ENCODE data around the gene SMPD4.
"Not testable (repeated sequence)": the region's sequence is repeated elsewhere in the genome, so short reads cannot be mapped to it uniquely, and the experiment has no call there.

DNA sequence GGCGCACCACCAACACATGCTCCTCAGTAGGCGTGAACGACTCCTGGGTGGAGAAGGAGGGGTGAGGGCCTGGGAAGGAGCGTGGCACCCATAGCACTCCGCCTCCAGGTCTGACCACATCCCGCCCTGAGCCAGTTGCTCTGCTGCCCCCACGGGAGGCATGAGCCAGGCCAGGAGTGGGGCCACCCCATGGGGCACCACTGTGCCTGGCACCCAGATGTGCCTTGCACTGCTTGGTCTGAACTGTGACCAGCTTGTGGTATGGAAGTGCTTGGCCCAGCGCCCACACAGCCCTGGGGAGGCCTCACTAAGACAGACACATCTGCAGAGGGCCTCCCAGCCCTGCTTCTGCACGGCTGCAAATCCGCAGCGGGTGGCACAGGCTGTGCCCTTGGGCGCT, 24.0 kb downstream of the SMPD4 start:
- TF ChIP-seq, protein P1, sequence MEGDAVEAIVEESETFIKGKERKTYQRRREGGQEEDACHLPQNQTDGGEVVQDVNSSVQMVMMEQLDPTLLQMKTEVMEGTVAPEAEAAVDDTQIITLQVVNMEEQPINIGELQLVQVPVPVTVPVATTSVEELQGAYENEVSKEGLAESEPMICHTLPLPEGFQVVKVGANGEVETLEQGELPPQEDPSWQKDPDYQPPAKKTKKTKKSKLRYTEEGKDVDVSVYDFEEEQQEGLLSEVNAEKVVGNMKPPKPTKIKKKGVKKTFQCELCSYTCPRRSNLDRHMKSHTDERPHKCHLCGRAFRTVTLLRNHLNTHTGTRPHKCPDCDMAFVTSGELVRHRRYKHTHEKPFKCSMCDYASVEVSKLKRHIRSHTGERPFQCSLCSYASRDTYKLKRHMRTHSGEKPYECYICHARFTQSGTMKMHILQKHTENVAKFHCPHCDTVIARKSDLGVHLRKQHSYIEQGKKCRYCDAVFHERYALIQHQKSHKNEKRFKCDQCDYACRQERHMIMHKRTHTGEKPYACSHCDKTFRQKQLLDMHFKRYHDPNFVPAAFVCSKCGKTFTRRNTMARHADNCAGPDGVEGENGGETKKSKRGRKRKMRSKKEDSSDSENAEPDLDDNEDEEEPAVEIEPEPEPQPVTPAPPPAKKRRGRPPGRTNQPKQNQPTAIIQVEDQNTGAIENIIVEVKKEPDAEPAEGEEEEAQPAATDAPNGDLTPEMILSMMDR (IDR thresholded peaks at IDR 0.05; ENCODE audit: insufficient read depth, low read length, poor library complexity, severe bottlenecking), result not testable (repeated sequence)
- not testable (repeated sequence) for TF ChIP-seq EZH2phosphoT487 (conservative IDR thresholded peaks at IDR 0.05; ENCODE audit: low read length)
